IMR-90 (cell line): Measurements from ENCODE around the gene APOB. TPM values are rescaled to one million over a fixed set of nuclear protein-coding genes. Genes with fewer than 3 reads are reported as not detected.

Source experiments
- ATAC-seq: fragments of 200-7000 bp; cut with Tn5 transposase; 2 replicates; pipeline ENCODE4 v1.9.1; 2020; ENCODE audit warnings: low read depth, mild to moderate bottlenecking, moderate library complexity
- BruUV-seq: library from RNA; stranded (reverse); fragments of 400-500 nt; replicated peaks from 2 replicates; lab custom pipeline; 2021; lab: Mats Ljungman, UMichigan
- CTCF ChIA-PET: fragments of 300-600 bp; formaldehyde crosslinking; extraction: SDS; loops from one replicate; lab custom pipeline; 2021; ENCODE audit warnings: antibody characterized with exemption; lab: Yijun Ruan, JAX
- POLR2A ChIA-PET: fragments of 300-600 bp; sonication (Branson Sonifier 250); formaldehyde crosslinking; loops from one replicate; lab custom pipeline; 2022; ENCODE audit warnings: antibody characterized with exemption; ENCODE audit not compliant: unreplicated experiment; lab: Charles Lee
- DNase-seq: peaks from one replicate; pipeline ENCODE4 v3.0.0; 2013
- H2AFZ ChIP-seq: replicated peaks from 2 replicates; pipeline ENCODE3; 2013; ENCODE audit warnings: low read length, mild to moderate bottlenecking; ENCODE audit not compliant: poor library complexity
- H2AK5ac ChIP-seq: 2 replicates; pipeline ENCODE4 v1.6.1; 2013; ENCODE audit warnings: low read depth, low read length, inconsistent platforms
- H2AK9ac ChIP-seq: replicated peaks from 2 replicates; pipeline ENCODE3; 2013; ENCODE audit warnings: mild to moderate bottlenecking, low read depth, low read length, moderate library complexity; ENCODE audit not compliant: poor library complexity
- H2BK120ac ChIP-seq: 2 replicates; pipeline ENCODE4 v1.6.1; 2013; ENCODE audit warnings: low read depth, low read length, inconsistent platforms
- H2BK15ac ChIP-seq: 3 replicates; pipeline ENCODE4 v1.6.1; 2013; ENCODE audit warnings: low read depth, low read length, inconsistent platforms
- H2BK20ac ChIP-seq: 2 replicates; pipeline ENCODE4 v1.6.1; 2013; ENCODE audit warnings: low read depth, mild to moderate bottlenecking, inconsistent platforms, low read length, moderate library complexity
- H2BK5ac ChIP-seq: 2 replicates; pipeline ENCODE4 v1.6.1; 2013; ENCODE audit warnings: mild to moderate bottlenecking, low read depth, low read length, inconsistent platforms; ENCODE audit not compliant: poor library complexity, severe bottlenecking
- H3K14ac ChIP-seq: replicated peaks from 2 replicates; pipeline ENCODE4 v1.6.1; 2013; ENCODE audit warnings: low read depth, low read length, inconsistent platforms
- H3K18ac ChIP-seq: 2 replicates; pipeline ENCODE4 v1.6.1; 2013; ENCODE audit warnings: low read depth, low read length, control low read depth
- H3K23ac ChIP-seq: 2 replicates; pipeline ENCODE4 v1.6.1; 2013; ENCODE audit warnings: low read depth, low read length, inconsistent platforms
- H3K27ac ChIP-seq: 2 replicates; pipeline ENCODE4 v1.5.1; 2013; ENCODE audit warnings: mild to moderate bottlenecking, control low read depth, low read length; ENCODE audit not compliant: insufficient read depth
- H3K27me3 ChIP-seq: 2 replicates; pipeline ENCODE4 v1.6.1; 2013; ENCODE audit warnings: low read length; ENCODE audit not compliant: control insufficient read depth, insufficient read depth
- H3K36me3 ChIP-seq: 2 replicates; pipeline ENCODE4 v1.6.1; 2013; ENCODE audit warnings: low read length, mixed read lengths; ENCODE audit not compliant: control insufficient read depth, insufficient read depth
- H3K4ac ChIP-seq: 2 replicates; pipeline ENCODE4 v1.6.1; 2013; ENCODE audit warnings: low read depth, low read length, inconsistent platforms
- H3K4me1 ChIP-seq: 2 replicates; pipeline ENCODE4 v1.6.1; 2013; ENCODE audit warnings: low read length, mixed read lengths; ENCODE audit not compliant: control insufficient read depth, insufficient read depth
- H3K4me2 ChIP-seq: 2 replicates; pipeline ENCODE4 v1.6.1; 2013; ENCODE audit warnings: low read depth, mild to moderate bottlenecking, control low read depth, low read length, moderate library complexity
- H3K4me3 ChIP-seq: 2 replicates; pipeline ENCODE4 v1.5.1; 2013; ENCODE audit warnings: low read depth, mild to moderate bottlenecking, control low read depth, low read length, moderate library complexity; ENCODE audit not compliant: insufficient read depth
- H3K56ac ChIP-seq: 2 replicates; pipeline ENCODE4 v1.6.1; 2013; ENCODE audit warnings: low read length, inconsistent platforms; ENCODE audit not compliant: insufficient read depth; ENCODE audit errors: extremely low read depth
- H3K79me1 ChIP-seq, 2 experiments: 2 replicates each; pipeline ENCODE4 v1.6.1; 2013; ENCODE audit warnings: low read length in 2 of 2, inconsistent platforms in 1 of 2, low read depth in 1 of 2
- H3K9ac ChIP-seq: 2 replicates; pipeline ENCODE4 v1.6.1; 2013; ENCODE audit warnings: low read depth, low read length, control low read depth
- H3K9me1 ChIP-seq: 2 replicates; pipeline ENCODE4 v1.6.1; 2013; ENCODE audit warnings: low read length, inconsistent platforms; ENCODE audit not compliant: insufficient read depth
- H3K9me3 ChIP-seq: 2 replicates; pipeline ENCODE4 v1.6.1; 2013; ENCODE audit warnings: low read length; ENCODE audit not compliant: control insufficient read depth, insufficient read depth
- H4K20me1 ChIP-seq: 2 replicates; pipeline ENCODE4 v1.6.1; 2013; ENCODE audit warnings: low read length, inconsistent platforms; ENCODE audit not compliant: insufficient read depth
- H4K5ac ChIP-seq: 2 replicates; pipeline ENCODE4 v1.6.1; 2013; ENCODE audit warnings: mild to moderate bottlenecking, low read depth, low read length, control low read depth
- H4K8ac ChIP-seq, 2 experiments: 2 replicates each; pipeline ENCODE4 v1.6.1; 2013; ENCODE audit warnings: low read depth in 2 of 2, low read length in 2 of 2, control low read depth in 1 of 2, inconsistent platforms in 1 of 2
- H4K91ac ChIP-seq: 2 replicates; pipeline ENCODE4 v1.6.1; 2013; ENCODE audit warnings: low read depth, low read length, inconsistent platforms; ENCODE audit not compliant: insufficient read depth
- BHLHE40 ChIP-seq: fragments of 150-350 bp; IDR thresholded peaks from 2 replicates; pipeline ENCODE4 v1.6.1; 2016; ENCODE audit warnings: mild to moderate bottlenecking, low read depth, low read length
- CEBPB ChIP-seq: IDR thresholded peaks from 2 replicates; pipeline ENCODE4 v1.6.1; 2012; ENCODE audit warnings: low read depth, low read length, improper control_type of control experiment
- FOS ChIP-seq: fragments of 150-350 bp; IDR thresholded peaks from 2 replicates; pipeline ENCODE4 v1.6.1; 2016; ENCODE audit warnings: low read depth, low read length
- MAZ ChIP-seq: IDR thresholded peaks from 2 replicates; pipeline ENCODE4 v1.6.1; 2012; ENCODE audit warnings: low read depth, mild to moderate bottlenecking, low read length, improper control_type of control experiment, moderate library complexity, borderline replicate concordance
- NFE2L2 ChIP-seq: fragments of 150-350 bp; IDR thresholded peaks from 2 replicates; pipeline ENCODE4 v1.6.1; 2016; ENCODE audit warnings: low read depth, mild to moderate bottlenecking, low read length
- POLR2A ChIP-seq: IDR thresholded peaks from 2 replicates; pipeline ENCODE4 v1.6.1; 2012; ENCODE audit warnings: mild to moderate bottlenecking, low read depth, low read length
- SMC3 ChIP-seq: fragments of 150-350 bp; IDR thresholded peaks from 2 replicates; pipeline ENCODE4 v1.6.1; 2016; ENCODE audit warnings: low read depth, mild to moderate bottlenecking, antibody characterized with exemption, low read length, moderate library complexity
- WGBS, 2 experiments: methylation state at CpG; one replicate each; pipeline versions ENCODE4 v1.1.5 to v1.1.7; 2013; ENCODE audit warnings: missing lambda C conversion rate in 2 of 2; ENCODE audit not compliant: insufficient read length in 1 of 2; ENCODE audit errors: extremely low coverage in 2 of 2; 5-methylcytosine and 5-hydroxymethylcytosine counted together
- dilution Hi-C: fragments of 300-500 bp; cut with HindIII; formaldehyde crosslinking; loops from one replicate; pipeline ENCODE4 v1.14.3; 2018; ENCODE audit warnings: low sequenced_read_pairs; ENCODE audit not compliant: unreplicated experiment
- in situ Hi-C: fragments of 300-500 bp; cut with MboI; formaldehyde crosslinking; loops from 3 replicates; pipeline ENCODE4 v1.14.3; 2019; ENCODE audit warnings: low sequenced_read_pairs, inconsistent platforms, mixed read lengths
- intact Hi-C: fragments of 100-400 bp; cut with micrococcal nuclease; formaldehyde crosslinking; loops from 2 replicates; pipeline ENCODE4 v1.10.0; 2022
- polyA plus RNA-seq, 3 experiments: library from polyadenylated mRNA; depleted of rRNA; stranded (reverse); fragments of >200 nt; gene quantifications; 2 replicates each; pipeline ENCODE4 v1.2.3, GENCODE V29; 2012; ENCODE audit warnings: low replicate concordance in 1 of 3
- total RNA-seq: library from RNA; depleted of rRNA; stranded (reverse); fragments of >200 nt; gene quantifications from 2 replicates; pipeline ENCODE4 v1.2.3, GENCODE V29; 2012
- TF ChIP-seq, protein P1 (sequence below): conservative IDR thresholded peaks from 2 replicates; pipeline ENCODE4 v1.5.1; 2012; ENCODE audit warnings: mild to moderate bottlenecking, low read depth, low read length, improper control_type of control experiment

Gene APOB
- total and polyA plus RNA-seq, 2 of the 4 experiments (the other 2 are of a cell fraction) = under 0.01 TPM; not detected in 1

DNA sequence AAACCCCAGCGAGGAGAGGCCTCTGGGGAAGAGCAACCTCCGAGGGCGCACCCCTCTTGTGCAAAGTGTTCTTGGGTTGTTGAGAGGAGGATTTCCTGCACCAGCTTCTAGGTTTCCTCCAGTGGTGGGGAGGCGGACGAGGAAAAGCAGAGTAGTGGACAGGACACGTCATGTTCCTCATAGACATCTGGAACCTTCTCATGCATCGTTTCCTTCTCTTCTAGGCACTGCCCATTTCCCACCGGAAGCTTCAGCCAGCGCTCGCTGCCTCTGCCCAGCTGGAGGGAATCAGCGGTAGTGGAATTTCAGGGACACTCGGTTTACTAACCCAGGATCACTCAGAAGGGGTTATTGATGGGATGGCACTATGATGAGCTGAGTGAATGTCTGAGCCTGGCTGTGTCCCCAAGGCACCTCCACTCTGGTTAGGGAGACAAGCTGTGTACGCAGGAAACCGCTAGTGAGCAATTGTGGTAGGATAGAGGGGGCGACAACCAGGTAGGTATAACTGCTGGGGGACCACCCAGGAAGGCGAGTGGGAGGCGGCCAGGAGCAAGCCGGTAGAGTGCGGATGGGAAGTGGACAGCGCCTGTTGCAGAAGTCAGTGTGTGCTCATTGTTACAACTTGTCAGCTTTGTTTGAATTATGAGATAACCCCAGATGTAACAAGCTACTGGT lies 960 bp upstream of the APOB start:
- no peak overlapping the region for H3K9ac ChIP-seq
- no peak overlapping the region for H4K91ac ChIP-seq
- H3K56ac ChIP-seq = no peak overlapping the region
- ChIA-PET POLR2A (no interaction called here), CTCF (no interaction called here)
- in situ Hi-C loops (no loop called here), intact Hi-C loops (loop anchor here (5.0 to 10.0 kb wide), 3 partner anchors 270 to 1812 kb away; no protein-coding TSS in a partner anchor), dilution Hi-C loops (no loop called here)
- no peak overlapping the region for H4K8ac ChIP-seq
- BruUV-seq = no TSS peak
- no peak overlapping the region for H4K5ac ChIP-seq
- H2BK15ac ChIP-seq = no peak overlapping the region
- H2BK5ac ChIP-seq = no peak overlapping the region
- H3K27me3 ChIP-seq = peaks cover 2% of the 10 kb centered on the region; the same call in 1 of the 2 replicates
- no peak overlapping the region for H3K4me2 ChIP-seq
- no peak overlapping the region for H2AFZ ChIP-seq
- TF ChIP-seq FOS (no peak), POLR2A (no peak), MAZ (no peak), BHLHE40 (no peak), SMC3 (no peak), NFE2L2 (no peak), CEBPB (no peak)
- TF ChIP-seq, protein P1, sequence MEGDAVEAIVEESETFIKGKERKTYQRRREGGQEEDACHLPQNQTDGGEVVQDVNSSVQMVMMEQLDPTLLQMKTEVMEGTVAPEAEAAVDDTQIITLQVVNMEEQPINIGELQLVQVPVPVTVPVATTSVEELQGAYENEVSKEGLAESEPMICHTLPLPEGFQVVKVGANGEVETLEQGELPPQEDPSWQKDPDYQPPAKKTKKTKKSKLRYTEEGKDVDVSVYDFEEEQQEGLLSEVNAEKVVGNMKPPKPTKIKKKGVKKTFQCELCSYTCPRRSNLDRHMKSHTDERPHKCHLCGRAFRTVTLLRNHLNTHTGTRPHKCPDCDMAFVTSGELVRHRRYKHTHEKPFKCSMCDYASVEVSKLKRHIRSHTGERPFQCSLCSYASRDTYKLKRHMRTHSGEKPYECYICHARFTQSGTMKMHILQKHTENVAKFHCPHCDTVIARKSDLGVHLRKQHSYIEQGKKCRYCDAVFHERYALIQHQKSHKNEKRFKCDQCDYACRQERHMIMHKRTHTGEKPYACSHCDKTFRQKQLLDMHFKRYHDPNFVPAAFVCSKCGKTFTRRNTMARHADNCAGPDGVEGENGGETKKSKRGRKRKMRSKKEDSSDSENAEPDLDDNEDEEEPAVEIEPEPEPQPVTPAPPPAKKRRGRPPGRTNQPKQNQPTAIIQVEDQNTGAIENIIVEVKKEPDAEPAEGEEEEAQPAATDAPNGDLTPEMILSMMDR = no peak
- no peaks in the 10 kb centered on the region for H3K79me1 ChIP-seq
- H3K9me1 ChIP-seq = no peaks in the 10 kb centered on the region
- H3K18ac ChIP-seq = no peak overlapping the region
- no peaks in the 10 kb centered on the region for H4K20me1 ChIP-seq
- no peaks in the 10 kb centered on the region for H3K4me1 ChIP-seq
- no peak overlapping the region for H2AK9ac ChIP-seq
- WGBS, 2 experiments = 64% methylated on average over 4 of the region's 20 CpGs; no CpG with 5 or more reads in 1 of the 2 experiments
- no peak overlapping the region for H2BK20ac ChIP-seq
- H3K14ac ChIP-seq = no peak overlapping the region
- no peak overlapping the region for H3K27ac ChIP-seq
- H2AK5ac ChIP-seq = no peak overlapping the region
- no peak overlapping the region for H3K23ac ChIP-seq
- no peak overlapping the region for H3K4ac ChIP-seq
- H3K4me3 ChIP-seq = no peak overlapping the region
- H2BK120ac ChIP-seq = no peak overlapping the region
- H3K36me3 ChIP-seq = no peaks in the 10 kb centered on the region
- DNase-seq (no peak), ATAC-seq (no peak)
- no peaks in the 10 kb centered on the region for H3K9me3 ChIP-seq
